ENCODE measurements around the gene MUC6. TPM values are rescaled to one million over a fixed set of nuclear protein-coding genes. Genes with fewer than 3 reads are reported as not detected.

MUC6 gene
- total RNA-seq, 4 donors from 2014 or later: 0.19 TPM; not detected in 3

Other genes starting within 250 kb of the MUC6 start
- gene CEND1, start 246.6 kb downstream of the MUC6 start, total RNA-seq: under 1 TPM in 1 of 4 donors, not detected in 3; 0.15 TPM
- gene SLC25A22, start 238.4 kb downstream of the MUC6 start, total RNA-seq: 10 to 100 TPM in 2 of 4 donors, 1 to 10 TPM in 2; 4.0 to 14.7 (median 9.8) TPM
- gene PIDD1, start 231.5 kb downstream of the MUC6 start, total RNA-seq: 10 to 100 TPM in 3 of 4 donors, 1 to 10 TPM in 1; 9.3 to 14.3 (median 10.6) TPM
- 100 to 1,000 TPM; 232 to 871 (median 490) TPM for gene RPLP2, start 226.8 kb downstream of the MUC6 start, total RNA-seq
- gene PNPLA2, start 217.8 kb downstream of the MUC6 start, total RNA-seq: 10 to 100 TPM; 14.2 to 42.7 (median 26.0) TPM
- 1 to 10 TPM in 3 of 4 donors, under 1 TPM in 1; 0.48 to 5.7 (median 3.5) TPM for gene CRACR2B, start 208.8 kb downstream of the MUC6 start, total RNA-seq
- 100 to 1,000 TPM in 1 of 4 donors, 10 to 100 TPM in 3; 87.6 to 118 (median 94.0) TPM for gene CD151, start 203.8 kb downstream of the MUC6 start, total RNA-seq
- 10 to 100 TPM; 45.6 to 90.3 (median 64.7) TPM for gene POLR2L, start 194.2 kb downstream of the MUC6 start, total RNA-seq
- 10 to 100 TPM in 3 of 4 donors, 1 to 10 TPM in 1; 6.8 to 59.7 (median 19.0) TPM for gene TSPAN4, start 193.9 kb downstream of the MUC6 start, total RNA-seq
- gene CHID1, start 125.9 kb downstream of the MUC6 start, total RNA-seq: 10 to 100 TPM; 58.2 to 63.4 (median 61.3) TPM
- 10 to 100 TPM; 19.8 to 48.6 (median 28.5) TPM for gene AP2A2, start 110.8 kb downstream of the MUC6 start, total RNA-seq
- gene MUC2, start 38.2 kb upstream of the MUC6 start, total RNA-seq: under 1 TPM in 1 of 4 donors, not detected in 3; 0.04 TPM
- 1 to 10 TPM in 1 of 4 donors, under 1 TPM in 1, not detected in 2; under 0.01 to 1.5 TPM for gene MUC5AC, start 121.2 kb upstream of the MUC6 start, total RNA-seq
- gene MUC5B, start 186.3 kb upstream of the MUC6 start, total RNA-seq: 100 to 1,000 TPM in 1 of 4 donors, 1 to 10 TPM in 1, under 1 TPM in 2; 0.04 to 139 (median 1.6) TPM